ENCODE data around the gene NLRC3.

The NLRC3 gene

DNA sequence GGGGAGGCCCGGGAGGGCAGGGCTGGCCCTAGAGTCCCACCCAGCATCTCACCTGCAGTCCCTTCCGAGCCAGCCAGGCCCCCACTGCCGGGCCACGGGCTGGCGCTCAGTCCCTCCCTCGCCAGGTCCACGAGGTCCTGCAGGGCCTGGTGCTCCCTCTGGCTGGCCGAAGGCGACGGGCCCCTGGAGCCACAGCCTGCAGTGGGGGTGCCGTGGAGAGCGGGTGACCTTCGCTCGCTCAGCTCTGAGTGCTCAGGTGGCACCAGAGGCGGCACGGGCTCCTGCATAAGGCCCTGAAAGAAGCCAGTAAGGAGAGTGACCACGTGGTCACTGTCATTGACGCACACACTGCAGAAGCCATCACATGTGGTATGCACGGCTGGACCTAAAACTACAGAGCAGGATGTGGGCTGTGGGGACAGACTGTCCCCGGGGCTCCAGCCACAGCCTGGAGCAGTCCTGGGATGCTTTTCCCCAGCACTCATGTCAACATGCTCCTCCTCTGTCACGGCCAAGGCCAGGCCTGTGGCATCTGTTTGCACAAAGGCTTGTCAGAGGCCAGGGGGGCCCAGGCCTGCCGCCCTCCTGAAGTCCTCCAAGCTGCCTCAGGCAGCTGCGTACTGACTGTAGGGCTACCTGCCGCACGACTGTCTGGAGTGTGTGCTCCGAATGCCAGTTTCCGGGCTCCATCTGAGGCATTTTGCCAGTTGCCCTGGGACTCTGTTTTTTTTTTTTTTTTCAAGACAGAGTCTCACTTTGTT lies 19.1 kb upstream of the NLRC3 start:
- no peak for DNase-seq

- no peak for DNase-seq
These were observed 18.4 kb upstream of the NLRC3 start for GRCh38 chr16:3595521-3596021.

- DNase-seq = no peak
These were observed 17.9 kb upstream of the NLRC3 start for GRCh38 chr16:3595110-3595486.

DNA sequence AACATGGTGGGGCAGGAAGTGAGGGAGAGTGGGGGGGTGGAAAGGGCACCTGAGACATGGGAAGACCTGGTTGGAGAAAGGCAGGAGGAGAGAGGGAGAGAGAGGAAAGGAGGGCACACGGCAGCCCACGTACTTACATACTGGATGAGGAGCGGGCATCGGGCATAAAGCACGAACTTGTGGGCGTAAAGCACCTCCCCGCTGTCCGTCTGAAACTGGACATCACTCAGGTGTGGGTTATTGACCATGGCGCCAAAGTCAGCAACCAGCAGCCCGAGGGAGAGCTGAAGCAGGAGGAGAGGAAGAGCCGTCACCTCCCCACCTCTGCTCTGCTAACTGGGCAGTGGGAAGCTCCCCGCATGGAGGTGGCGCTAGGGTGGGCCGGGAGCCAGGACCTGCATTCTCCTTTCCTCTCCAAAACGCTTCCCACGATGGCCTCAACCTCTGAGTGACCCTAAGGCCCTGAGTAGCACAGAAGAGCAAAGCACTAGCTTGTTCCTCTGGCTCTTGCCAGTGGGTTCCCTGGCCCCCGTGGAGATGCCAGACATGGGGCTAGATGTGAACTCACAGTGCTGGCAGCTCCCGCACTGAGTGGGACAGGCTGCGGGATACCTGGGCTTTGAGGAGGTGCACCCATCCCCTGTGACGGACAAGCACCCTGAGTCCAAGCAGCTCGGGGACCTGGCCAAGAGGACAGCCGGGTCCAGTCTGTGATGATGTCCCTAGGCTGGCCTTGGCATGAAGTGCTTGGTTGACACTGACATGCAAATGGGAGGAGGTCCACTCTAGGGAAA lies 17.3 kb upstream of the NLRC3 start:
- no peak for DNase-seq

DNA sequence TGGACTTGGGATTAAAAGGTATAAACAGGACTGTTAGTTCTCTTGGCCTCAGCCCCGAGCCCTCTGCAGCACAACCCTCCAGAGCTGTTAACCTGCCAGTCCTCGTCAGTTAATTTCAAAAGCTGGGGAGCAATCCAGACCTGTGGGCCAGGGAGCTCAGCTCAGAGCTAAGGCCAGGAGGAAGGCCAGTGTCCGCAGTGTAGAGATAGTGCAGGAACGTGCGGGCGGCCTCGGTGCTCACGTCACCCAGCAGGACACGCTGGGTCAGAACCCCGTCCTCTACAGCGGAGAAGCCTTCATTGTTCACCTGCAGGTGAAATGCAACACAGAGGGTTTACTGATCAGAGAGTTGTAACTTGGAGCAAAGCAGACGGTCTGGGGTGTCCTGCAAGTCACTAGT lies 15.4 kb upstream of the NLRC3 start:
- DNase-seq = no peak

- no peak for DNase-seq
These were observed 14.8 kb upstream of the NLRC3 start for GRCh38 chr16:3591991-3592390.

GRCh38 chr16:3591436-3591803 lies 14.2 kb upstream of the NLRC3 start:
- no peak for DNase-seq

DNA sequence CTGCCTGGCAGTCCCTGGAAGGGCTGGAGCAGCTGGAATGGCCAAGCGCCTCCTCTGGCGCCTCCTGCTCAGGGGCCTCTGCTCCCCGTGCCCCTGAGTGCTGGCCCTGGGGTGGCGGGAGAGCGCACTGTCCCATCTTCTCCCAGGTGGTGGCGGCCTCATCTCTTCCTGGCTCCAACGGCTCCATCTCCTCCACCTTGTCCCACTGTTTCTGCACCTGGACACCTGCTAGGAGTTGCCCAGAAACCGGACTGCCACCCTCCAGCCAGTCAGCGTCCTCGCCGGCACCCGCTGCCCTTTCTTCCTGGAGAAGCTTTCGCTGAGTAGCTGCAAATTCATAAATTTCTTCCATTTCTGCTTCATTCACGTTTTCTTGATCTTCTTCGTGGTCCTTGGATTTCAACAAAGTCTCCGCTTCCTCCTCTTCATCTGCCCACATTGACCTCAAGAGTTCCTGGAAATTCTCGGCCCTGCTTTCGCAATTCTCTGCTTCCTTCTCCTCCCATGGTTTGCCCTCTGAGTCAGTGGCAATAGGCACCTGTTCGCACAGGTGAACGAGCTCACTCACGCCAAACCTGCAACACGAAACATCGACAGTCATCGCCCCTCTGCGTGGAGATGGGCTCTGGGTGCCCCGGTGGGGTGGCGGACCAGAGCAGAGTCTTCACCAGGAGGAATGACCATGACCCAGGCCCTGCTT lies 13.7 kb upstream of the NLRC3 start:
- DNase-seq = no peak

DNA sequence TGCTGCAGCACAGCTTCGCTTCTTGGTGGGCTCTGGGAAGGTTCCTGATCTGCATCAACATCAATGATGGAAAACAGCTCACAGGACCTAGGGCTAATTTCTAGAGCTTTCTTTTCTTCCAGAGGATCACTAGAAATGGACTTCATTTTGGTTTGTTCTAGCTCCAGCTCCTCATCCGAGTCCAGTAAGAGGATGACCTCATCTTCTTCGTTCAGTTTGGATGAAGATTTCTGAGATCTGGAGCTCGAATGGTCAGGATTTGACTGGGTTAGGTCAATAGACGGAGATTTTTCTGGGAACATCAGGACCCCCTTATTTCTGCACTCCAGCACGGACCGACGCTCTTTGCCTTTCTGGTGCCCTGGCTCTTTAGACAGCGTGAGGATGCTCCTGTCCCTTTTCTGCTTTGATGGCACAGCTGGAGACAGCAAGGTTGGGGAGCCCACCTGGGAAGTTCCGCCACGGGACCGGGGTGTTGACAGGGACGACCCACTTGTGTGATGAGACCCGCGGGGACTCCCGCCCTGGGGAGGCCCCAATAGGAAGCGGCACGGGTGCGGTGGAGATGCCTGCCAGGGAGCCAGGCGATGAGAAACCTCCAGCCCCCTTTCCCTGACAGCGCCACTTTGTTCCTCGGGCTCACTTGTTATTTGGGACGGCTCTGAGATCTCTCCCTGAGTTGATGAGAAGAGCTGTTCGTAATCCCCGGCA lies 12.9 kb upstream of the NLRC3 start:
- DNase-seq = no peak

DNA sequence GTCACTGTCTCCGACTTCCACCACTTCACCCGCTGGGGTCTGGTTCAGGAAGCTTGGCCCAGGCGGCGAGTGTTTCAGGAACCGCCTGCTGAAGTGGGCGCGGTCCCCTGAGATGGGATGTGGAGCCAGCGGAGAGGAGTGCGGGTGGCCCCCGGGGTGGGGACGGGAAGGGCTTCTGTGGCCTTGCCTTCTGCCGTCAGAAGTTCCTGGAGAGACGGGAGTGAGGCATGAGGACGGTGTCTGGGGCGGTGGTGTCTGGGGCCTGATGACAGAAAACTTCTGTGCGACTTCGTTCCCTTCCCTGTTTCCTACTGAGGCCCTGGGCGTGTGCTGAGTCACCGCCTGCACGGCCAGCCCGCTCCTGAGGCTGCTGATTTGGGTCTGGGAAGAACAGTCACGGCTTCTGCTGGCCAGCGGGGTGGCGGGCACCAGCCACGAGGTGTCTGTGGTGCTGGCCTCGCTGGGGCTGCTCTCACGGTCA lies 12.3 kb upstream of the NLRC3 start:
- DNase-seq = no peak

DNA sequence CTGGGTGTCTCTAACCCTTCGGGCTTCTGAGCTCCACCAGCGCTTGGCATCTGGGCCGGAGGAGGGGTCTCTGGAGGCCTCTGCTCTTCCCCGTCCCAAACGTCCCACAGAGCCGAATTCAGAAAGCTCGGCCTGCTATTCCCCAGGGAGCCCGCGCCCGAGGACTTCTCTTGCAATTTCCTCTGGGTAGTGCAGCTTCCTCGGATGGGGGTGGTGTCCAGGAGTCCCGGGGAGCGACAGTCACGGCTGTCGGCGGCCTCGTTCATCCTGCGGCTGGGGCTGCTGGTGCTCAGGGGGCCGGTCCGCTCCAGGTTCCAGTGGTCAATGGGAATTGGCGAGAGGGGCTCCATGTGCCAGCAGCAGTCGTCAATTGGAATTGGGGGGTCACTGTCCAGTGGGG lies 11.8 kb upstream of the NLRC3 start:
- DNase-seq = no peak

DNA sequence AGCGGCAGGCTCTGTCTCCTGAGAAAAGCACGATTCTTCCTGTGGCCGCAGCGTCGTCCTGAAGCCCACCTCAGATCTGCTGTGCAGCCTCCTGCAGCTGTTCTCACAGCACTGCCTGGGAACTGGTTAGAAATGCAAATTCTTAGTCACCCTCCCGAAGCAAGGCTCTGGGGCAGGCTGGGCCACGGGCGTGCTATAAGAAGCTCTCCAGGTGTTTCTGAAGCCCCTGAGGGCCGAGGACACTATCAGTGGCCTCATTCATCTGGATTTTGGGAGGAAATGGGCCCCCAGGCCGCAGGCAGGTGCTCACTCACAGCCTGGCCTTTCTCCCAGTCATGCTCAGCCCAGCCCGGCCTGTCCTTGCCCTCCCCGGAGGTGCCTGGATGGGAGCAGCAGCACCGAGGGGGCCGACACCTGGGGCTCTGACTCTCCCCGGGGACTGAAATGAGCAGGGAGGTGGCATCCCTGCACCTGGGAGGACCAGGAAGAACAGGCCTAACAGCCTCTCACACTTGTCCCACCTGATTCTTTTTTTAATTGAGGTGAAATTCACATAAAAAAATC lies 10.4 kb upstream of the NLRC3 start:
- DNase-seq = no peak

DNA sequence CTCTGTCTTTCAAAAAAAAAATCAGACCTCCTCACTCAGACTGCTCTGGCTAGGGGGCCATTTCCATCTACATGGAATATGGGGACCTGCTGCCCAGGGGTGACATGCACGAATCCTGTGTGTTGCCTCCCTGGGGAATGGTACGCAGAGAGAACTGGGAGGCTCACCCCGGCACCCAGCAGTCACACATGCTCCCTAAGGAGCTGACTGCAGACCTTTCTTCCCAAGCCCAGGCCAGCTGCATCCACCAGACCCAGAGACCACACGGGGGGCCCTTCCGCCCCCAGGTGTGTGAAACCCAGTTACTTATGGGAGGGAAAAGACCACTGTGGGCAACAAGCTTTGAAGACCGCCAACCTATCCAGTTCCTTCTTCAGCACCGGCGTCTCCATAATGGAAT lies 7.2 kb upstream of the NLRC3 start:
- no peak for DNase-seq

GRCh38 chr16:3583303-3584038 lies 6.3 kb upstream of the NLRC3 start:
- DNase-seq = no peak

DNA sequence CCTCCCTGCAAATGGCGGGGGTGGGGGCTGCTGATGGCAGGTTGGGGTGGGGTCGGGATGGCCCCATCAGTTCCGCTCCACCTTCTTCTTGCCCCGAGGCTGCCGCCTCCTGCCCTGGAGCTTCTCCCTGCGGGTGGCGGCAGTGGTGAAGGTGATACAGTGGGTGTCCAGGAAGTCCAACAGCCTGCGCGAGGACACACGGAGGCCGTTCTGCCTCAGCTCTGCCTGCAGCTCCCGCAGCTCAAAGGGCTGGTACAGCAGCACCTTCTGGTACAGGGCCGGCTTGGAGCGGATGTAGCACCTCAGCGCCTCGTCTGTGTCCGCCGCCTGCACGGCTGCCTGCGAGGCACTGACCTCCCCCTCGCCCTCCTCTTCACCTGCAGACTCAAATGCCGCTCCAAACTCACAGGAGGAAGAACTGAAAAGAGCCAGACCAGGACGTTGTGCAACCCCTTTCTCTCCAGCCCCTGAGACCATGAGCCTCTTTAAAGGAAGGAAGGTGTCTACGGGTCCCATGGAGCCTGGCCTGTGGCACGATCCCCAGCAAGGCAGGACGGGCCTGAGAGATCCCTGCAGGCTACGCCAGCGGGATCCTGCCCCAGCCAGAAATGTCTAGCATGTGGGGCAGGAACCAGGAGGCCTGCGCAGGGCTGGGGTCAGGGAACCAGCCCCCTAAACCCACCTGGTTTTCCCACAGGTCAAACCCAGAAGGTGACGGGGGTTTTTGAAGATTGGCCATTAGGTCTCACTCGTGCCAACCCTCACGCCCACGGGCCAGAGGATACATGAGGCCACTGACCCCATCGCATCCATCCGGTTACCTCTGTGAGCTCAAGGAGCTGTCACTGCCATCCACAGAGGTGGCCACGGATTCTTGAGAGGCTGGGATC lies 5.3 kb upstream of the NLRC3 start:
- no peak for DNase-seq

GRCh38 chr16:3581392-3581791 lies 4.2 kb upstream of the NLRC3 start:
- DNase-seq = no peak

GRCh38 chr16:3580686-3581085 lies 3.5 kb upstream of the NLRC3 start:
- no peak for DNase-seq

GRCh38 chr16:3580251-3580651 lies 3.0 kb upstream of the NLRC3 start:
- no peak for DNase-seq

- no peak for DNase-seq
These were observed 2.6 kb upstream of the NLRC3 start for GRCh38 chr16:3579776-3580175.

DNA sequence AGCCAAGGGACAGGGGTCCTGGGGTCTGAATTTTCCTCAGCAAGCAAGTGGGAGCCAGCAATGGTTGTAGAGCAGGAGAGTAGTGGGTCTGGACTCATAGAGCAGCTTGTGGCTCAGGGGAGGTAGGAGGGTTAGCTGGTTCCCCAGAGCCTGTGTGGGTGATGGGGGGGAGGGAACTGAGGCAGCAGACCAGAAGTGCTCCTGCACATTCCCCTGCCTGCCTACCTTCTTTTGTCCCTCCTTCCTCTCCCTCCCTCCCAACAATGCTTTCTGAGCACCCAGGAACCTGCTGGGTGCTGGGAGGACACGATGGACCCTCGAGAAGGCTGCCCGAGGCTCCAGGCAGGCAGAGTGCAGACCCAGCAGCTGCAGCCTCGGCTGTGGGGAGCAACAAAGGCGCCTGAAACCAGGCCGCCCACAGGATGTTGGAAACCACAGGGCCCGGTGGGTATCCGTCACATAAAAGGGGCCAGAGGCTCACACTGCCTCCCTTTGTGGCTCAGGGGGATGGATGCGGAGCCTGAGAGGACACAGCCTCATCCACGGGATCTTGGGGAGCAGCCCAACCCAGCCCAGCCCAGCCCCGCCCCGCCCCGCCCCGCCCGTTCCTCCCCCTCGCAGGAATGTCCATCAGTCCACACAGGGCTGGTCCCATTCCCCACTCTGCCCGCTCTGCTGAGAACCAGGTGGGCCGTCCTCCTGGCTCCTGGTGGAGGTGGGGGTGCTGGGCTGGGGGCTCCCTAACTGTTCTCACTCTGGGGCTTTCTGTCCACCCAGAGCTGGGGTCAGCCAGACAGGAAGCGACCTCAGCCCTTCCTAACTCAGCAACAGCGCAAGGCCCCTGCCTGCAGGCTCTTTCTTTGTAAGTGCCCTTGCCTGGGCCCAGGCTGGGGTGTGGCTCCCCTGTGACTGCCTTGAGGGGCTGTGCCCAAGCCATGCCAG lies 1.7 kb upstream of the NLRC3 start:
- DNase-seq = peak; percentile 78

Data from stimulated activated CD4-positive, alpha-beta T cell treated with anti-CD3 and anti-CD28 coated beads, Interleukin-15, amount 100 ng/mL, for 24 hours (primary cell).